H1 (cell line): ENCODE results near the gene PRDX5. TPM values are rescaled to one million over a fixed set of nuclear protein-coding genes. Genes with fewer than 3 reads are reported as not detected.

ENCODE experiments used
- BACH1 ChIP-seq: IDR thresholded peaks from 2 replicates; pipeline ENCODE4 v1.6.1; 2012; ENCODE audit warnings: low read length, improper control_type of control experiment
- BCL11A ChIP-seq, 2 experiments: IDR thresholded peaks; one replicate each; pipeline ENCODE4 v1.6.1; 2011; ENCODE audit warnings: low read depth in 2 of 2, low read length in 2 of 2, mild to moderate bottlenecking in 2 of 2
- BRCA1 ChIP-seq: IDR thresholded peaks from 2 replicates; pipeline ENCODE4 v1.6.1; 2012; ENCODE audit warnings: low read depth, low read length, improper control_type of control experiment
- CHD1 ChIP-seq: IDR thresholded peaks from 2 replicates; pipeline ENCODE4 v1.6.1; 2012; ENCODE audit warnings: low read depth, low read length, improper control_type of control experiment
- CHD2 ChIP-seq: IDR thresholded peaks from 2 replicates; pipeline ENCODE4 v1.6.1; 2012; ENCODE audit warnings: low read length, improper control_type of control experiment
- CREB1 ChIP-seq: IDR thresholded peaks from 2 replicates; pipeline ENCODE4 v1.6.1; 2012; ENCODE audit warnings: inconsistent platforms
- CTBP2 ChIP-seq: IDR thresholded peaks from 2 replicates; pipeline ENCODE4 v1.7.0; 2011; ENCODE audit warnings: borderline replicate concordance, mild to moderate bottlenecking, moderate library complexity, mixed read lengths, low read length; ENCODE audit not compliant: insufficient read depth, insufficient read length
- E2F6 ChIP-seq: IDR thresholded peaks from 2 replicates; pipeline ENCODE4 v1.6.1; 2012; ENCODE audit warnings: inconsistent platforms
- EGR1 ChIP-seq: IDR thresholded peaks from 2 replicates; pipeline ENCODE4 v1.6.1; 2011; ENCODE audit warnings: low read depth, low read length, borderline replicate concordance
- GABPA ChIP-seq: IDR thresholded peaks from 2 replicates; pipeline ENCODE4 v1.6.1; 2011; ENCODE audit warnings: mild to moderate bottlenecking, low read length, moderate library complexity, borderline replicate concordance; ENCODE audit not compliant: insufficient read depth
- HDAC2 ChIP-seq, 2 experiments: fragments of 300-600 bp in 1 of 2; sonication (generic) in 1 of 2; IDR thresholded peaks; 2 replicates each; pipeline ENCODE4 v1.6.1; 2011 to 2012; ENCODE audit warnings: low read depth in 2 of 2, low read length in 2 of 2, mild to moderate bottlenecking in 2 of 2, moderate library complexity in 2 of 2, borderline replicate concordance in 1 of 2, inconsistent platforms in 1 of 2
- HDAC6 ChIP-seq: IDR thresholded peaks from one replicate; pipeline ENCODE4 v1.7.1; 2012; ENCODE audit warnings: low read depth, mild to moderate bottlenecking, inconsistent platforms, low read length, moderate library complexity
- JUN ChIP-seq: IDR thresholded peaks from 2 replicates; pipeline ENCODE4 v1.6.1; 2011; ENCODE audit warnings: low read depth, mild to moderate bottlenecking, improper control_type of control experiment, low read length
- KDM5A ChIP-seq: fragments of 200-600 bp; IDR thresholded peaks from 2 replicates; pipeline ENCODE4 v1.7.1; 2012; ENCODE audit warnings: mild to moderate bottlenecking, low read length, inconsistent platforms, mixed read lengths
- NANOG ChIP-seq: IDR thresholded peaks from 2 replicates; pipeline ENCODE4 v1.6.1; 2011; ENCODE audit warnings: low read length, low read depth, mild to moderate bottlenecking, inconsistent platforms; ENCODE audit not compliant: insufficient read depth, poor library complexity, severe bottlenecking
- POU5F1 ChIP-seq: IDR thresholded peaks from 2 replicates; pipeline ENCODE4 v1.6.1; 2011; ENCODE audit warnings: low read depth, mild to moderate bottlenecking, low read length, moderate library complexity
- SIRT6 ChIP-seq: IDR thresholded peaks from one replicate; pipeline ENCODE4 v1.7.1; 2012; ENCODE audit warnings: low read length, inconsistent platforms
- SIX5 ChIP-seq: IDR thresholded peaks from 2 replicates; pipeline ENCODE4 v1.6.1; 2011; ENCODE audit warnings: mild to moderate bottlenecking, low read depth, low read length
- SP4 ChIP-seq: IDR thresholded peaks from 2 replicates; pipeline ENCODE4 v1.6.1; 2012; ENCODE audit warnings: low read length, inconsistent platforms
- TAF7 ChIP-seq: optimal IDR thresholded peaks from 2 replicates; pipeline ENCODE3; 2011; ENCODE audit warnings: low read depth, mild to moderate bottlenecking, inconsistent platforms, low read length, moderate library complexity, borderline replicate concordance
- TBP ChIP-seq: IDR thresholded peaks from 2 replicates; pipeline ENCODE4 v1.6.1; 2011; ENCODE audit warnings: low read depth, low read length, improper control_type of control experiment
- USF2 ChIP-seq: IDR thresholded peaks from 2 replicates; pipeline ENCODE4 v1.6.1; 2011; ENCODE audit warnings: low read length, improper control_type of control experiment
- YY1 ChIP-seq: IDR thresholded peaks from 2 replicates; pipeline ENCODE4 v1.6.1; 2011; ENCODE audit warnings: low read depth, mild to moderate bottlenecking, low read length
- polyA plus RNA-seq, 7 experiments: library from polyadenylated mRNA; depleted of rRNA in 3 of 7; stranded (reverse) in 5 of 7; unstranded in 2 of 7; fragments of >200 nt in 5 of 7; fragments of 200-250 nt in 2 of 7; gene quantifications; 1 replicate in 5 of 7; 2 replicates in 1 of 7; 4 replicates in 1 of 7; pipeline versions ENCODE4 v1.2.1 to v1.2.3, GENCODE V29; 2011 to 2013; ENCODE audit warnings: missing spikeins in 2 of 7, mixed read lengths in 2 of 7
- total RNA-seq: library from RNA; stranded (reverse); fragmentation: NEBNext Ultra II Directional; extraction: Animal tissue kit (Norgen Biotek cat#: 25700); gene quantifications from 2 replicates; pipeline ENCODE4 v1.2.1, GENCODE V29; 2021

PRDX5 gene
- total and polyA plus RNA-seq, 2 of the 8 experiments (the other 6 are each of a cell fraction or from before 2014, with no cell fraction given): 201 to 582 TPM

- TF ChIP-seq SIX5 (peak; percentile 75), BRCA1 (no peak), USF2 (no peak), GABPA (no peak), JUN (no peak), HDAC2 (IDR thresholded peaks at IDR 0.05; ENCODE audit: borderline replicate concordance in 1 of 2, low read depth in 2 of 2, low read length in 2 of 2) (no peak), NANOG (peak; percentile 20), CREB1 (0 out of 2 replicates have a peak, but pooled peaks have one; percentile 19), POU5F1 (no peak), CTBP2 (no peak), TAF7 (peak; percentile 22), HDAC6 (no peak), EGR1 (0 out of 2 replicates have a peak, but pooled peaks have one; percentile 9), SP4 (peak; percentile 97), YY1 (peak; percentile 97), E2F6 (no peak), BACH1 (no peak), KDM5A (no peak), CHD2 (no peak), CHD1 (no peak), SIRT6 (no peak), TBP (no peak), BCL11A (IDR thresholded peaks at IDR 0.05; ENCODE audit: low read depth in 2 of 2, low read length in 2 of 2) (no peak)
Measured at GRCh38 chr11:64284962-64285884, 32.7 kb upstream of the PRDX5 start, which contains the start of gene GPR137 (continued).
